HG03095 (cell line): ENCODE measurements around the gene ENO3.

Experiments
- ATAC-seq: cut with Tn5 transposase; IDR thresholded peaks from one replicate; pipeline ENCODE4 v1.9.1; 2021; ENCODE audit warnings: moderate library complexity; ENCODE audit not compliant: unreplicated experiment

ENO3 gene

DNA sequence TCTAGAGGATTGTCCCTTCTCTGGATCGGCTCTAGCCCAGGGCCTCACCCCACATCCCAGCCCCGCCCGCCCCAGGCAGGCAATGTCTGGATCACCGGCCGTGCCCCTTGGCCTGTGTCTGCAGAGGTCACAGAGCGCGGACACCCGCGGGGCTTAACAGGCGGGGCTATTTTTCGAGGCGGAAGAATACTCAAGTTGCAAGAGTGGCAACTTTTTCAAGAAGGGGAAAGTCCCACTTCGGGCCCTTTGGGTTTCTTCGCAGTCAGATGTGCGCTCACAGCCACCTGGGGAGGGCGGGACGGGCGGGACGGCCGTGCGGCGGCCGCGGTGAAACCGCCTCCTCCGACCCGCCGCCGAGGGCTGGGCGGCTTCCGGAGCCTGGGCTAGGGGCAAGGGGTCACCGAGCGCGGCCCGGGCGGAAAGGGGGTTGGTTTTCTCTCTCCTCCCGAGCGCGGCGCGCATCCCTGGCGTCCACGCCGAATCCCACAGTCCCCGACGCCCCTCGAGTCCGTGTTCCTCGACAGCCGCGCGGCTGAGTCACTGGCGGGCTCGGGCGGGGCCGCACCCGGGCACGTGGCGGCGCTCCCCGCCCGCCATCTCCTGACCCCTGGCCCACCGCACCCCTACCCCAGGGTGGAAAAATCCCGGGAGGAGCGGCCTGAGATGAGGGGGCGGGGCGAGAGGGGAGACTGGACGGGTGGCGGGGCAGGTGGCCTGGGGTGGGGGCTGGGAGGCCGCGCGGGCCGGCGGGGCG is 1.4 kb upstream of the ENO3 start:
- no peak for ATAC-seq

- ATAC-seq: no peak
These were observed 709 bp upstream of the ENO3 start for GRCh38 chr17:4950075-4950745.

DNA sequence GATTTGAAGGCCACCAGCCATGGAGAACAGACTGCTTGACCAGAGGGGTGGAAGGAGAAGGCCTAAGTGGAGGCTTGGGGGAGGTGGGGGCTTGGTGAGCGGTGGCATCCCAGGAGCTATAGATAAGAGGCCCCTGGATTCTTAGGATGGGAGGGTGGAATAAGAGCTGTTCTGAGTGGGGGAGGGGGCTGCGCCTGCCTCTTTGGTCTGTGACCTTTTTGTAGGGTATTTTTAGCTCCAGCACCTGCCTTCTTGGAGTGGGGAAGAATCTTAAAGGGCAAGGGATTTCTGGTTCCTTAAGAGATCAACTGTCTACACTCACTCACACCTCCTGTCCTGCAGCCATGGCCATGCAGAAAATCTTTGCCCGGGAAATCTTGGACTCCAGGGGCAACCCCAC is 567 bp downstream of the ENO3 start:
- no peak for ATAC-seq

- no peak for ATAC-seq
These were observed 2.6 kb downstream of the ENO3 start for GRCh38 chr17:4953451-4953961.

DNA sequence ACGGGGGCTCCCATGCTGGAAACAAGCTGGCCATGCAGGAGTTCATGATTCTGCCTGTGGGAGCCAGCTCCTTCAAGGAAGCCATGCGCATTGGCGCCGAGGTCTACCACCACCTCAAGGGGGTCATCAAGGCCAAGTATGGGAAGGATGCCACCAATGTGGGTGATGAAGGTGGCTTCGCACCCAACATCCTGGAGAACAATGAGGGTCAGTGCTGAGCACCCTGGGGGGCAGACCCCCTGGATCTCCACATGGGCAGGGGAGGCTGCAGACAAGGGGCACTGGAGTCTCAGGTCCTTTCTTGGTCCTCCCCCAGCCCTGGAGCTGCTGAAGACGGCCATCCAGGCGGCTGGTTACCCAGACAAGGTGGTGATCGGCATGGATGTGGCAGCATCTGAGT is 4.2 kb downstream of the ENO3 start:
- no peak for ATAC-seq

DNA sequence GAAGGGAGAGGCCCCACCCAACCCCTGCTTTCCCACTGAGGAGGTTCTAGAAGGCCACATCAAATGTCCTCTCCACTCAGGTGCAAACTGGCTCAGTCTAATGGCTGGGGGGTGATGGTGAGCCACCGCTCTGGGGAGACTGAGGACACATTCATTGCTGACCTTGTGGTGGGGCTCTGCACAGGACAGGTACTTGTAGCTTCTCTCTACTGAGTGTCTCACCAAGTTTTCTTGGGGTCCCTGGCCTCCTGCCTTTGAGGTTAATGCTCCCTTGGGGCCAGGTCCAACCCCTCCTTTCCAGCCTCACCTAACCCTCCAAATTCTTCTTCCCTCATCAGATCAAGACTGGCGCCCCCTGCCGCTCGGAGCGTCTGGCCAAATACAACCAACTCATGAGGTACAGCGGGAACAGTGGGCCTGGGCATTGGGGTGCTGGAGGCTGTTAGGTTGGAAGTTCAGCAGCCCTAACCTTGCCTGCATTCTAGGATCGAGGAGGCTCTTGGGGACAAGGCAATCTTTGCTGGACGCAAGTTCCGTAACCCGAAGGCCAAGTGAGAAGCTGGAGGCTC is 5.7 kb downstream of the ENO3 start:
- no peak for ATAC-seq

DNA sequence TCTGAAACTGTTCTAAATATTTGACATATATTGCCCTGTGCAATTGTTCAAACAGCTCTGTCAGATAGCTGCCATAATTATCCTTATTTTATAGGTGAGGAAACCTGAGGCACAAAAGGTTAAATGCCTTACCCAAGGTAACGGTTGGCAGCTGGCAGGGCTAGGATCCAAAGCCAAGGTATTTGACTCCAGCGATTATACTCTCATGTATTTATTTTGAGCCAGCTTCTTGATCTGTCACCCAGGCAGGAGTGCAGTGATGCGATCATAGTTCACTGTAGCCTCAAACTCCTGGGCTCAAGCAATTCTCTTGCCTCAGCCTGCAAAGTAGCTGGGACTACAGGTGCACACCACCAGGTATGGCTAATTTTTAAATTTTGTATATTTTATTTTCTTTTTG is 7.2 kb downstream of the ENO3 start:
- ATAC-seq: no peak

DNA sequence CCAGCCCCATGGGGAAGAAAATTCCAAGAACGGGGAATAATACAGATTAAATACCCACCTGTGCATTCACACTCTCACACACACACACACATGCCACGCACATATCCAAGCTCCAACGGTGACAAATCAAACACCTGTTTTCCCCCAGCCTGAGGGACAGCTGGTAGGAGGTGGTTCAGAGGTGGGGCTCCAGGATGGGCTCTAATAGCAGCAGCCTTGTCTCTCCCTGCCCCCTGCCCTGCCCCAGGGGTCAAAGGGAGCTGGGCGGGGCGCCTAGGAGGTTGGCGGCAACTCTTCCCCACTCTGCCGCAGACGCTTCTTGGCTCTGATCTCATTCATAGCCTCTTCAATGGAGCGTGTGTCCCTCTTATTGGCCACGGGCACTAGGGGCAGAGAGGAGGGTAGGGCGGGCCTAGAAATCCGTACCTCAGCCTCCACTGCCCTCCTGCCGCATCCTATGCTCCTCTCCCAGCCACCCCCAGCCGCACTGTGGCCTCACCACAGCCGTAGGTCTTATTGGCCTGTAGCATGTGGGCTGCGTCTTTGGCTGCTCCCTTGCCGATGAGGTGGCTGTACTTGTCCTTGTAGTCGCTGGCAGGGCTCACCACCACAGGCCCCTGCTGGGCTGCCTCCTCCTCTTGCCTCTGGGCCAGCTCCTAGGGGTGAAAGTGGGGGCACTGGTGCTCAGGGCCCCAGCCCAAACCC is 8.5 kb downstream of the ENO3 start:
- no peak for ATAC-seq

GRCh38 chr17:4960279-4960922 is 9.5 kb downstream of the ENO3 start:
- no peak for ATAC-seq

GRCh38 chr17:4965311-4965986 is 14.5 kb downstream of the ENO3 start:
- ATAC-seq: no peak

DNA sequence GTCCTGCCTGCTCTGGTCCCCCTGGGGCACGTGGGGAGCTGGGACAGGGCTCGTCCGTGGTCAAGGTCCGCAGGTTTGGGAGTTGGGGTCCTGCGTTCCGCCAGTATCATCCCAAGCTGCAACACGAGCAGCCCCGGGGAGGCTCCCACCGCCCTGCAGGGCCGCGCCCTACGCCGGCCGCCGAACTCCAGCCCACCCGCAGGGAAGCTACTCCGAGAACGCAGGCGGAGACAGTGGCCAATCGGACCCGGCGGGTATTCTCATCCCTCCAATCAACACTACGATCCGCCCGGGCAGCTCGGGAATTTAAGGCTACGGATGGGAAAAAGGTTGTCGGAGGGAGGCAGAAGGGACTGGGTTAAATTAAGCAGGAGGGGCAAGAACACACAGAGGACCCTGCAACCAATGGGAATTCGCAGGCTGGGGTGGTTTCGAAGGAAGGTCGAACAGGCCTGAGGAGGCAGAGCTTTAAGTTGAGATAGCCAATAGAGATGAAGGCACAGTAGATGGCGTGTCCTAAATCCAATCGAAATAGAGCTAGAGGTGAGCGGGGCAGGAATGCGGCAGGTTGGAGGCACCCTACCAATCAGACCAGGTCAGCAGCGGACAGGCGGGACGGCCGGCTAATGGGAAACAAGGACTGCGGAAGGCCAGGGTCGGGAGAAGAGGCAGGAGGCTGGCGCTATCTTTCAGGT is 16.1 kb downstream of the ENO3 start:
- ATAC-seq: peak; percentile 71

- peak; percentile 48 for ATAC-seq
These were observed 16.9 kb downstream of the ENO3 start, which contains the start of gene SPAG7 for GRCh38 chr17:4967539-4968485. Gene SPAG7, minus strand, starts transcription at chr17:4967817. Its CDS starts 13 bp downstream, at chr17:4967804.

DNA sequence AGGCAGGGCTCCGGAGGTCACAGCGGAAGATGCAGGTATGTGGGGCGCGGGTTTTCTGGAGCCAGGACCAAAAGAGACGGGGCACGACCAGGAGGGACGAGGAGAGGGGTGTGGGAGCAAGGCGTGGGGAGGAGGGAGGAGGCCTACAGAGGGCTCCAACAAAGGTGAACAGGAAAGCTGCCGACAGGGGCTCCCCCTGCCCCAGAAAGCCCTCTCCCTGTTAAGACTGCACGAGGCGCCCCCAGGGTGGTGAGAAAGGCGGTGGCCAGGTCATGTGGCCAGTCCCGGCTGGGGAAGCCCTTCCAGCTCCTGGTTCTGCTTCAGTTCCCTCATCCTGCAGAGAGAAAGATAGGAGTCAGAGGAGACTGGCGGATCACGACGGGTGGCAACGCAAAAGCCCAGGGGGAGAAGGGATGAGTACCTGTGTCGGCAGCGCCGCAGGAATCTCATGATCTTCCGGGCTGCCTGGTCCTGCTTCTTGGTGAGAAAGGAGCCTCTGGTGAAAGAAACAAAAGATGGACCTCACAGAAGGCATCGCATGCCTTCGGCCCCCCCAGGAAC is 17.6 kb downstream of the ENO3 start:
- no peak for ATAC-seq

- ATAC-seq: no peak
These were observed 18.2 kb downstream of the ENO3 start for GRCh38 chr17:4969047-4969550.

DNA sequence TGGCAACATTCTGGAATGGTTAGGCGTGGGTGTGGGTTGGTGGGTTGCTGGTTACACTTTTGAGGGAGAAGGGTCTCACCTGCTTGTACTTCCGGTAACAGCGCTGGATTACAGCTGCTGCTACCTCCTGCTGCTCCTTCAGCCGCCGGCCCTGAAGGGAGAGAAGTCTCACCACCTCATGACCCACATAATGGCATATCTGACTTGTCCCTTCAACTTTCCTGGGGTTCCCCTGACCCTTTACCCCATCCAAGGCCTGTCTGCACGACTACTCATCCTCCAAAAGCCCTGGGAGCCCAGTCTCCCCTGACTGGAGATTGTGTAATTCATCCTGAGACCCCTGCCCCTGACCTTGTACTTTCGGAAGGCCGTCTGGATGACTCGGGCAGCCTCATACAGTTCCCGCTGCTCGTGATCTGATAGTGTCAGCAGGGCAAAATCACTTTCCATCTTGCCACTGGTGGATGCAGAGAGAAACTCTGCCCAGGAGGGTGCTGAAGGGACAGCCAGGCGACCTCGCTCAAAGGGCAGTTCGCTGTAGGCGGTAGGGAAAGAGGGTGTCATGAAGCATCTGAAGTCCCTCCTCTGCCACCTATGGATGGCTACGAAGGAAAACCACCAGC is 18.7 kb downstream of the ENO3 start:
- no peak for ATAC-seq

GRCh38 chr17:4970273-4970672 is 19.4 kb downstream of the ENO3 start:
- ATAC-seq: no peak

DNA sequence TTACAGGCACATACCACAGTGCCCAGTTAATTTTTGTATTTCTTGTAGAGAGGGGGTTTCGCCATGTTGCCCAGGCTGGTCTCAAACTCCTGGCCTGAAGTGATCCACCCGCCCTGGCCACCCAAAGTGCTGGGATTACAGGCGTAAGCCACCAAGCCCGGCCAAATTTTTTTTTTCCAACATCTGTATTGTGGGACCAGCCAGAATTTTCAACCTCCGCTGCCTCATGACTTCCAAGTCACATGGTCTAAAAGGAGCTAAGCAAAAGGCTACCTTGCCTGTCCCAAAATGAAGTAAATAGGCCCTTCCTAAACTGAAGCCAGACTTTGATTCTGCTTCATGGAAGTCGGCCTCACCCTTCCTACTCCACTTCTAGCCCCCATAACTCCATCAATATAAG is 20.9 kb downstream of the ENO3 start:
- ATAC-seq: no peak

DNA sequence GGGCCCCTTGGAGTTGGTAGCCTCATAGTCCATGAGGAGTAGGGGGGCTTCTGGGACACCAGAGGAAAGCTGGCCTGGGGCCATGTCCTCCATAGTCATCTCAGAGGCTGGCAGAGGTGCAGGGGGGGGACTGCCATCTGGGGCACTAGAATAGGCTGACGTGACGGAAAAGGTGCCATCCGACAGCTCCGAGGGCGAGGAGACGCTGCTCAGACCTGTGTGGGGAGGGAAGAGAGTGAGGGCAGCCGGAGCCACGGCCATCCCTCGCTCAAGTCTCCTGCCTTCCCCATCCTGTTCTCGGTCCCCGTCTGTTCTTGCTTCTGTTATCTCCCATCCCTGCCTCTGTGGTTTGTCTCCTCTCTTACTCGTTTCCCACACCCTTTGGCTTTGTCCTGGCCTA is 21.4 kb downstream of the ENO3 start:
- ATAC-seq: no peak
